GM12878 (cell line): ENCODE results near the gene MOV10L1. TPM values are rescaled to one million over a fixed set of nuclear protein-coding genes. Genes with fewer than 3 reads are reported as not detected.

Source experiments
- ATAC-seq: fragments of 200-7000 bp; cut with Tn5 transposase; 3 replicates; pipeline ENCODE4 v1.9.1; 2020; ENCODE audit warnings: mild to moderate bottlenecking, moderate library complexity
- BruUV-seq: library from RNA; stranded (reverse); fragments of 400-500 nt; replicated peaks from 2 replicates; lab custom pipeline; 2021; lab: Mats Ljungman, UMichigan
- CTCF ChIA-PET: fragments of 300-600 bp; sonication (Branson Sonifier 250); formaldehyde crosslinking; extraction: SDS; loops from one replicate; lab custom pipeline; 2021; ENCODE audit warnings: inconsistent platforms; lab: Yijun Ruan, JAX
- POLR2A ChIA-PET: fragments of 350-600 bp; formaldehyde crosslinking; extraction: SDS; loops from one replicate; lab custom pipeline; 2021; ENCODE audit warnings: inconsistent platforms; lab: Charles Lee
- RAD21 ChIA-PET: fragments of 300-600 bp; sonication (Branson Sonifier 250); formaldehyde crosslinking; loops from one replicate; lab custom pipeline; 2023; ENCODE audit warnings: antibody characterized with exemption; ENCODE audit not compliant: unreplicated experiment; lab: Charles Lee
- SMC1A ChIA-PET: fragments of 300-600 bp; sonication (Branson Sonifier 250); formaldehyde crosslinking; loops from one replicate; lab custom pipeline; 2023; ENCODE audit not compliant: unreplicated experiment, uncharacterized antibody; lab: Charles Lee
- DNase-seq: peaks from one replicate; pipeline ENCODE4 v3.0.0-alpha.2; 2011; ENCODE audit warnings: low read depth, low spot score
- FAIRE-seq: peaks from 3 replicates; lab custom pipeline; 2011; peaks lifted over from hg19 to GRCh38; lab: Jason Lieb, UNC
- H2AFZ ChIP-seq: 2 replicates; pipeline ENCODE4 v1.6.0; 2011; ENCODE audit warnings: low read depth, low read length, control low read depth; ENCODE audit not compliant: control insufficient read depth
- H3K27ac ChIP-seq: 2 replicates; pipeline ENCODE4 v1.5.1; 2011; ENCODE audit warnings: control low read depth; ENCODE audit not compliant: control insufficient read depth, insufficient read depth
- H3K27me3 ChIP-seq, 2 experiments: replicated peaks in 1 of 2; 2 replicates each; pipeline versions ENCODE4 v1.6.0 to v1.6.1; 2011; ENCODE audit warnings: low read length in 1 of 2; ENCODE audit not compliant: control insufficient read depth in 2 of 2, insufficient read depth in 2 of 2
- H3K36me3 ChIP-seq, 2 experiments: 2 replicates each; pipeline ENCODE4 v1.5.1; 2011; ENCODE audit warnings: low read length in 1 of 2; ENCODE audit not compliant: control insufficient read depth in 2 of 2, insufficient read depth in 2 of 2
- H3K4me1 ChIP-seq: 2 replicates; pipeline ENCODE4 v1.6.1; 2011; ENCODE audit warnings: mild to moderate bottlenecking, low read length, moderate library complexity, mixed read lengths; ENCODE audit not compliant: control insufficient read depth, insufficient read depth
- H3K4me2 ChIP-seq: 2 replicates; pipeline ENCODE4 v1.6.0; 2011; ENCODE audit warnings: control low read depth; ENCODE audit not compliant: control insufficient read depth, insufficient read depth
- H3K4me3 ChIP-seq: fragments of 200-600 bp; sonication (generic); 2 replicates; pipeline ENCODE4 v1.5.1; 2016
- H3K79me2 ChIP-seq: 2 replicates; pipeline ENCODE4 v1.6.0; 2011; ENCODE audit warnings: low read length; ENCODE audit not compliant: control insufficient read depth, insufficient read depth
- H3K9ac ChIP-seq: 2 replicates; pipeline ENCODE4 v1.8.0; 2011; ENCODE audit warnings: low read length, control low read depth, mixed read lengths; ENCODE audit not compliant: control insufficient read depth, insufficient read depth
- H3K9me3 ChIP-seq: replicated peaks from 3 replicates; pipeline ENCODE4 v1.5.1; 2011; ENCODE audit warnings: mild to moderate bottlenecking, low read length; ENCODE audit not compliant: control insufficient read depth, insufficient read depth
- H4K20me1 ChIP-seq: 2 replicates; pipeline ENCODE4 v1.6.0; 2011; ENCODE audit not compliant: control insufficient read depth, insufficient read depth
- E2F8 ChIP-seq: fragments of 450-650 bp; IDR thresholded peaks from 2 replicates; pipeline ENCODE4 v1.6.1; 2018; ENCODE audit warnings: mild to moderate bottlenecking, low read depth, moderate library complexity; ENCODE audit not compliant: partially characterized antibody
- NR2C1 ChIP-seq: fragments of 450-650 bp; IDR thresholded peaks from 2 replicates; pipeline ENCODE4 v1.6.1; 2017; ENCODE audit warnings: antibody characterized with exemption, mild to moderate bottlenecking, moderate library complexity
- NR2C2 ChIP-seq: IDR thresholded peaks from 2 replicates; pipeline ENCODE4 v1.6.1; 2011; ENCODE audit warnings: borderline replicate concordance, low read depth; ENCODE audit not compliant: control insufficient read depth, insufficient read length
- NR2F1 ChIP-seq: fragments of 450-650 bp; conservative IDR thresholded peaks from 2 replicates; pipeline ENCODE4 v1.6.1; 2017; ENCODE audit warnings: mild to moderate bottlenecking
- POLR2AphosphoS2 ChIP-seq: IDR thresholded peaks from 2 replicates; pipeline ENCODE4 v1.6.1; 2011; ENCODE audit warnings: low read depth, mild to moderate bottlenecking, low read length, improper control_type of control experiment, moderate library complexity
- ZBED1 ChIP-seq: IDR thresholded peaks from 2 replicates; pipeline ENCODE4 v1.6.1; 2016; ENCODE audit warnings: borderline replicate concordance
- WGBS: methylation state at CpG from one replicate; pipeline ENCODE4 v1.1.6; 2016; ENCODE audit warnings: low lambda C conversion rate; ENCODE audit not compliant: insufficient replicate concordance, insufficient coverage; ENCODE audit errors: missing lambda C conversion rate; 5-methylcytosine and 5-hydroxymethylcytosine counted together
- in situ Hi-C: fragments of 300-500 bp; cut with MboI; formaldehyde crosslinking; loops from 9 replicates; pipeline ENCODE4 v1.14.3; 2018; ENCODE audit warnings: mixed read lengths
- intact Hi-C: fragments of 100-400 bp; cut with micrococcal nuclease; formaldehyde crosslinking; loops from one replicate; pipeline ENCODE4 v1.14.2; 2022; ENCODE audit not compliant: unreplicated experiment
- polyA plus RNA-seq, 11 experiments: library from polyadenylated mRNA; depleted of rRNA in 4 of 11; unstranded in 6 of 11; stranded (reverse) in 5 of 11; fragments of >200 nt; fragmentation: Nextera tagmentation in 4 of 11; fragmentation: Illumina TruSeq in 1 of 11; extraction: Ambion mirVana in 4 of 11; extraction: Trizol in 1 of 11; gene quantifications; 1 replicate in 1 of 11; 2 replicates in 10 of 11; pipeline versions ENCODE4 v1.2.1 to v1.2.3, GENCODE V29; 2011 to 2016; ENCODE audit warnings: inconsistent platforms in 2 of 11, missing spikeins in 2 of 11, low read depth in 1 of 11
- total RNA-seq, 4 experiments: library from RNA; depleted of rRNA in 3 of 4; stranded (reverse); fragments of >200 nt in 3 of 4; fragmentation: Illumina TruSeq in 1 of 4; extraction: Trizol in 1 of 4; gene quantifications; 2 replicates each; pipeline versions ENCODE4 v1.2.1 to v1.2.3, GENCODE V29; 2013 to 2021

MOV10L1 gene
- total and polyA plus RNA-seq, 10 of the 15 experiments (the other 5 are each of a cell fraction or from before 2014, with no cell fraction given): 0.22 TPM; not detected in 9

GRCh38 chr22:50178871-50179869 lies 89.4 kb downstream of the MOV10L1 start:
- FAIRE-seq: no peak
- no peak overlapping the region for H3K9ac ChIP-seq
- H3K9me3 ChIP-seq: no peaks in the 10 kb centered on the region
- no peaks in the 10 kb centered on the region for H3K27me3 ChIP-seq
- no peaks in the 10 kb centered on the region for H4K20me1 ChIP-seq
- SMC1A ChIA-PET: no interaction called here
- POLR2A ChIA-PET: no interaction called here
- no peak for ATAC-seq
- H3K4me1 ChIP-seq: no peaks in the 10 kb centered on the region
- no peak overlapping the region for H3K4me2 ChIP-seq
- H3K36me3 ChIP-seq: no peaks in the 10 kb centered on the region
- intact Hi-C loops: no loop called here
- in situ Hi-C loops: no loop called here
- H3K27ac ChIP-seq: no peak overlapping the region
- no peak overlapping the region for H2AFZ ChIP-seq
- H3K79me2 ChIP-seq: no peaks in the 10 kb centered on the region
- BruUV-seq: no TSS peak
- 72% methylated on average over 62 of the region's 64 CpGs for WGBS
- TF ChIP-seq ZBED1 (no peak), NR2F1 (peak; percentile 74), NR2C1 (peak; percentile 57), NR2C2 (no peak), E2F8 (no peak), POLR2AphosphoS2 (no peak)
- no peak overlapping the region for H3K4me3 ChIP-seq
- CTCF ChIA-PET: no interaction called here
- RAD21 ChIA-PET: no interaction called here
- DNase-seq: no peak
